Karpas-422 (cell line): Measurements from ENCODE around the gene NHLRC2. TPM values are rescaled to one million over a fixed set of nuclear protein-coding genes. Genes with fewer than 3 reads are reported as not detected.

Source experiments
- DNase-seq: peaks from one replicate; pipeline ENCODE4 v3.0.0-alpha.2; 2015
- H2AFZ ChIP-seq: fragments of 200-600 bp; sonication (generic); 2 replicates; pipeline ENCODE4 v1.6.1; 2014; ENCODE audit warnings: antibody characterized with exemption, low read length, mixed read lengths
- H3K27ac ChIP-seq: fragments of 200-600 bp; sonication (generic); 2 replicates; pipeline ENCODE4 v1.5.1; 2014; ENCODE audit warnings: mild to moderate bottlenecking, low read length, moderate library complexity
- H3K27me3 ChIP-seq: fragments of 200-600 bp; sonication (generic); 2 replicates; pipeline ENCODE4 v1.6.1; 2014; ENCODE audit warnings: low read length, mixed read lengths
- H3K36me3 ChIP-seq: fragments of 200-600 bp; sonication (generic); 2 replicates; pipeline ENCODE4 v1.6.1; 2014; ENCODE audit warnings: low read length, mixed read lengths; ENCODE audit not compliant: insufficient read depth
- H3K4me1 ChIP-seq: fragments of 200-600 bp; sonication (generic); 2 replicates; pipeline ENCODE4 v1.6.1; 2014; ENCODE audit warnings: mild to moderate bottlenecking, low read length, mixed read lengths
- H3K4me2 ChIP-seq: fragments of 200-600 bp; sonication (generic); 2 replicates; pipeline ENCODE4 v1.6.1; 2014; ENCODE audit warnings: low read length, low read depth, mild to moderate bottlenecking; ENCODE audit not compliant: poor library complexity, severe bottlenecking
- H3K4me3 ChIP-seq: fragments of 200-600 bp; sonication (generic); 2 replicates; pipeline ENCODE4 v1.5.1; 2014; ENCODE audit warnings: mild to moderate bottlenecking, antibody characterized with exemption, low read length, mixed read lengths
- H3K79me2 ChIP-seq: fragments of 200-600 bp; sonication (generic); 2 replicates; pipeline ENCODE4 v1.6.1; 2014; ENCODE audit warnings: mild to moderate bottlenecking, low read length, mixed read lengths
- H3K9ac ChIP-seq: fragments of 200-600 bp; sonication (generic); 2 replicates; pipeline ENCODE4 v1.6.0; 2014; ENCODE audit warnings: low read length
- H3K9me2 ChIP-seq: fragments of 200-600 bp; sonication (generic), shearing (Covaris generic); replicated peaks from 2 replicates; pipeline ENCODE4 v1.6.0; 2014; ENCODE audit warnings: mild to moderate bottlenecking, low read length, moderate library complexity; ENCODE audit not compliant: insufficient read depth
- H3K9me3 ChIP-seq: fragments of 300-700, 200-600 bp; sonication (generic); 2 replicates; pipeline ENCODE4 v1.6.1; 2014; ENCODE audit warnings: low read length, mixed read lengths
- H4K20me1 ChIP-seq: fragments of 200-600 bp; sonication (generic); 2 replicates; pipeline ENCODE4 v1.6.1; 2014; ENCODE audit warnings: mild to moderate bottlenecking, antibody characterized with exemption, low read length, low read depth; ENCODE audit not compliant: insufficient read depth
- total RNA-seq: library from RNA; depleted of rRNA; stranded (reverse); fragments of >200 nt; shearing (Covaris generic); gene quantifications from 2 replicates; pipeline ENCODE4 v1.2.3, GENCODE V29; 2014; ENCODE audit warnings: low replicate concordance

The NHLRC2 gene
- total RNA-seq, 1 experiment from 2014 or later = 21.9 TPM

- Histone ChIP-seq H2AFZ (no peak overlapping the region), H3K4me2 (no peak overlapping the region), H3K9me2 (no peaks in the 10 kb centered on the region), H3K79me2 (no peaks in the 10 kb centered on the region), H3K4me3 (no peak overlapping the region), H3K27ac (no peak overlapping the region), H3K9ac (no peak overlapping the region), H3K36me3 (no peaks in the 10 kb centered on the region; the same call in 1 of the 2 replicates), H3K27me3 (no peaks in the 10 kb centered on the region), H3K9me3 (no peaks in the 10 kb centered on the region), H4K20me1 (no peaks in the 10 kb centered on the region), H3K4me1 (no peaks in the 10 kb centered on the region)
- no peak for DNase-seq
Measured at GRCh38 chr10:113917636-113918035, 63.2 kb downstream of the NHLRC2 start.

GRCh38 chr10:113920114-113920513 is 65.7 kb downstream of the NHLRC2 start:
- 0 out of 2 replicates have a peak, but pooled peaks cover 4% of the 10 kb centered on the region for H3K9me3 ChIP-seq
- no peak for DNase-seq
- no peak overlapping the region for H3K27ac ChIP-seq
- no peaks in the 10 kb centered on the region; the same call in 1 of the 2 replicates for H3K36me3 ChIP-seq
- no peak overlapping the region for H3K4me2 ChIP-seq
- no peaks in the 10 kb centered on the region for H3K9me2 ChIP-seq
- H3K4me1 ChIP-seq = no peaks in the 10 kb centered on the region
- no peak overlapping the region for H2AFZ ChIP-seq
- H3K27me3 ChIP-seq = no peaks in the 10 kb centered on the region
- H3K9ac ChIP-seq = no peak overlapping the region
- H3K4me3 ChIP-seq = no peak overlapping the region
- H3K79me2 ChIP-seq = no peaks in the 10 kb centered on the region
- H4K20me1 ChIP-seq = no peaks in the 10 kb centered on the region

DNA sequence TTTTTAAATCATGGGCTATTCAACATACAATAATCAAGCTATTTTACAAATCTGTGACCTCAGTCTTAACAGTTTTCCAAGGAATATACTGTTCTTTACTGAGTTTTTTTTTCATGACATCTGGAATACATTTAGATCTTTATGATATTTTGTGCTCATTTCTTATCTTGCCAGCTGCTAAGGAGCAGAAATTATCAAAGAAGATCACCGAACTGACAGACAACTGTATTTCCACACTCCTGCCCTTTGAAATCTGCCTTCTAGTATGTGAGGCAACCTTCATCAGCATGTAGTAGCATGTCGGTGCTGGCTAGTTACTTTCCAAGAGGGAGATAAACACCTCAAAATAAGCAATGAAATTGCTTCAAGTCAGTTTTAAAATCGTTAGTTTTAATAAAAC is 66.4 kb downstream of the NHLRC2 start:
- Histone ChIP-seq H3K4me1 (no peaks in the 10 kb centered on the region), H2AFZ (no peak overlapping the region), H3K9me3 (0 out of 2 replicates have a peak, but pooled peaks cover 4% of the 10 kb centered on the region), H4K20me1 (no peaks in the 10 kb centered on the region), H3K9me2 (no peaks in the 10 kb centered on the region), H3K4me2 (no peak overlapping the region), H3K27me3 (no peaks in the 10 kb centered on the region), H3K9ac (no peak overlapping the region), H3K36me3 (no peaks in the 10 kb centered on the region; the same call in 1 of the 2 replicates), H3K4me3 (no peak overlapping the region), H3K79me2 (no peaks in the 10 kb centered on the region), H3K27ac (no peak overlapping the region)
- no peak for DNase-seq

DNA sequence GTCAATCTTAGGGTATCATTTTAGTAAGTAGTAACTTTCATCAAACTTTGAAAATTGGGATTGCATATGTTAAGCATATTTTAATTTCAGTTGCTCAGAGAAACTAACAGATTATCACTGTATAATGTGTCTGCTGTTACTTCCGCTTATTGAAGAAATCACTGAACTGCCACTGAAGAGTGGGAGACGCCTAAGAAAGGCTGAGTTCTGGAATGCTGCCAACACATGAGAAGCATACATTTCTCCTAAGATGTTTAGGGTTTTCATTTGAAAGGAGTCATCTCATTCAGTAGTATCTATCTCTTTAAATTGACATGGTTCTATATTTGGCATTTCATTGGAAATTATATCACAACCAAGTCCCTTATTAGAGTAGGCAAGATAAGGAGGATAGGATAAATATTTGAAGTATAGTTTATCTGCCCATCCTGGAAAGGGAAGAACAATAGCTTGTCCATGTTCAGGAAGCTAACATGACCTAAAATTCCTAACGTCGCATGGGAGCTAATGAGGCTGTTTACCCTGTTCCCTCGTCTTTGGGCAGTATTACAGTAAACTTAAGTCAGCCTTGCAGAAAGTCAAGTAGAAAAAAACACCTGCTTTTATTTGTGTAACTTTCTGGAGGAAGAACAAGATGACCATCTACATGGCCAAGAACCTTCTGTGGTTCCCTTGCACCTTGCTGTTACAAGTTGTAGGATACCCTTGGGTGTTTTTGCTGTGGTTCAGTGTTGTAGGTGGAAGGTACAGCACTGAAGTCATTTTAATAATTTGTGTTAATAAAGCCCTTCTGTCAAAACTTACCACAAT is 67.3 kb downstream of the NHLRC2 start:
- H3K27ac ChIP-seq = no peak overlapping the region
- no peak overlapping the region for H3K9ac ChIP-seq
- no peaks in the 10 kb centered on the region for H3K9me2 ChIP-seq
- no peaks in the 10 kb centered on the region for H4K20me1 ChIP-seq
- H2AFZ ChIP-seq = no peak overlapping the region
- H3K36me3 ChIP-seq = no peaks in the 10 kb centered on the region; the same call in 1 of the 2 replicates
- H3K9me3 ChIP-seq = 0 out of 2 replicates have a peak, but pooled peaks cover 4% of the 10 kb centered on the region
- no peaks in the 10 kb centered on the region for H3K27me3 ChIP-seq
- H3K4me2 ChIP-seq = no peak overlapping the region
- H3K4me1 ChIP-seq = no peaks in the 10 kb centered on the region
- DNase-seq = no peak
- H3K4me3 ChIP-seq = no peak overlapping the region
- no peaks in the 10 kb centered on the region for H3K79me2 ChIP-seq

- 0 out of 2 replicates have a peak, but pooled peaks cover 4% of the 10 kb centered on the region for H3K9me3 ChIP-seq
- H3K9me2 ChIP-seq = no peaks in the 10 kb centered on the region
- H4K20me1 ChIP-seq = no peaks in the 10 kb centered on the region
- no peak overlapping the region for H3K27ac ChIP-seq
- H3K4me2 ChIP-seq = no peak overlapping the region
- no peaks in the 10 kb centered on the region for H3K36me3 ChIP-seq
- H3K4me3 ChIP-seq = no peak overlapping the region
- H3K79me2 ChIP-seq = no peaks in the 10 kb centered on the region
- no peak overlapping the region for H3K9ac ChIP-seq
- no peaks in the 10 kb centered on the region for H3K27me3 ChIP-seq
- no peak for DNase-seq
- H2AFZ ChIP-seq = no peak overlapping the region
- no peaks in the 10 kb centered on the region for H3K4me1 ChIP-seq
Measured at GRCh38 chr10:113922787-113923570, 68.5 kb downstream of the NHLRC2 start.

DNA sequence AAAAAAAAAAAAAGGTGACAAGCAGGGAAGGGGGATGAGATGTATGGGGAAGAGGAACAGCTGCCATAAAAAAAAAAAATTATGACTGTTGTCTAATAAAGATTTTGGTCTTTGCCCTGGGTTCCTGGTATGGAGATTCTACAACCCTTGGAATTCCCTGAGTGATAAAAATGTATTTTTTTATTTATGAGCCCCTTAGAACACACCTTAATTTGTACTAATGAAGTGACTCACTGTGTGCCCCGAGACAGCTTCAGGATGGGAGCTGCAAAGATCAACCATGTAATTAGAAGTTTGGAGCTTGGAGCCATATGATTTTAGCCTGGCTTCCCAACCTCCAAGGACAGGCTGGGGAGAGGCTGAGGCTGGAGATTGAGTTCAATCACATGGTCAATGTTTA is 69.7 kb downstream of the NHLRC2 start:
- no peaks in the 10 kb centered on the region for H3K9me2 ChIP-seq
- H3K4me3 ChIP-seq = no peak overlapping the region
- H3K36me3 ChIP-seq = no peaks in the 10 kb centered on the region
- H3K4me2 ChIP-seq = no peak overlapping the region
- H2AFZ ChIP-seq = no peak overlapping the region
- DNase-seq = no peak
- H3K9me3 ChIP-seq = 0 out of 2 replicates have a peak, but pooled peaks cover 4% of the 10 kb centered on the region
- no peaks in the 10 kb centered on the region for H3K79me2 ChIP-seq
- H4K20me1 ChIP-seq = no peaks in the 10 kb centered on the region
- no peak overlapping the region for H3K27ac ChIP-seq
- no peaks in the 10 kb centered on the region for H3K4me1 ChIP-seq
- no peaks in the 10 kb centered on the region for H3K27me3 ChIP-seq
- H3K9ac ChIP-seq = no peak overlapping the region

GRCh38 chr10:113924664-113925063 is 70.2 kb downstream of the NHLRC2 start:
- Histone ChIP-seq H2AFZ (no peak overlapping the region), H3K27me3 (no peaks in the 10 kb centered on the region), H3K4me2 (no peak overlapping the region), H4K20me1 (no peaks in the 10 kb centered on the region), H3K79me2 (no peaks in the 10 kb centered on the region), H3K9ac (no peak overlapping the region), H3K27ac (no peak overlapping the region), H3K36me3 (no peaks in the 10 kb centered on the region), H3K4me1 (no peaks in the 10 kb centered on the region), H3K4me3 (no peak overlapping the region), H3K9me2 (no peaks in the 10 kb centered on the region), H3K9me3 (0 out of 2 replicates have a peak, but pooled peaks cover 4% of the 10 kb centered on the region)
- DNase-seq = no peak

- Histone ChIP-seq H3K4me2 (no peak overlapping the region), H4K20me1 (no peaks in the 10 kb centered on the region), H2AFZ (no peak overlapping the region), H3K27me3 (no peaks in the 10 kb centered on the region), H3K4me1 (no peaks in the 10 kb centered on the region), H3K9me2 (no peaks in the 10 kb centered on the region), H3K9me3 (0 out of 2 replicates have a peak, but pooled peaks cover 4% of the 10 kb centered on the region), H3K9ac (no peak overlapping the region), H3K4me3 (no peak overlapping the region), H3K36me3 (no peaks in the 10 kb centered on the region), H3K27ac (no peak overlapping the region), H3K79me2 (no peaks in the 10 kb centered on the region)
- no peak for DNase-seq
Measured at GRCh38 chr10:113927440-113927839, 73.0 kb downstream of the NHLRC2 start.
